Hepatocyte (in vitro differentiated cells): Measurements from ENCODE around the gene FSHB. TPM values are rescaled to one million over a fixed set of nuclear protein-coding genes. Genes with fewer than 3 reads are reported as not detected.

Source experiments
- DNase-seq: peaks from one replicate; pipeline ENCODE4 v3.0.0-alpha.2; 2016; ENCODE audit warnings: low spot score
- H2AFZ ChIP-seq: fragments of 200-600 bp; sonication (generic); 2 replicates; pipeline ENCODE4 v1.6.0; 2016; ENCODE audit warnings: antibody characterized with exemption, mild to moderate bottlenecking
- H3K27ac ChIP-seq: fragments of 200-600 bp; sonication (generic); 2 replicates; pipeline ENCODE4 v1.5.1; 2016; ENCODE audit warnings: mild to moderate bottlenecking
- H3K27me3 ChIP-seq: fragments of 200-600 bp; sonication (generic); 2 replicates; pipeline ENCODE4 v1.6.1; 2016
- H3K36me3 ChIP-seq: fragments of 200-600 bp; sonication (generic); replicated peaks from 2 replicates; pipeline ENCODE4 v1.5.1; 2016; ENCODE audit warnings: low read depth; ENCODE audit not compliant: insufficient read depth
- H3K4me1 ChIP-seq: fragments of 200-600 bp; sonication (generic); 2 replicates; pipeline ENCODE4 v1.5.1; 2016; ENCODE audit warnings: mild to moderate bottlenecking, moderate library complexity; ENCODE audit not compliant: insufficient read depth
- H3K4me2 ChIP-seq: fragments of 200-600 bp; sonication (generic); 2 replicates; pipeline ENCODE4 v1.6.0; 2016
- H3K4me3 ChIP-seq: fragments of 200-600 bp; sonication (generic); 2 replicates; pipeline ENCODE4 v1.5.1; 2016; ENCODE audit warnings: mild to moderate bottlenecking
- H3K79me2 ChIP-seq: fragments of 200-600 bp; sonication (generic); 2 replicates; pipeline ENCODE4 v1.6.0; 2017; ENCODE audit warnings: mild to moderate bottlenecking
- H3K9me2 ChIP-seq: fragments of 200-600 bp; sonication (generic); replicated peaks from 2 replicates; pipeline ENCODE4 v1.6.0; 2017; ENCODE audit warnings: mild to moderate bottlenecking; ENCODE audit not compliant: insufficient read depth
- H3K9me3 ChIP-seq: fragments of 200-600 bp; sonication (generic); 2 replicates; pipeline ENCODE4 v1.5.1; 2016; ENCODE audit warnings: low read depth, mild to moderate bottlenecking
- H4K20me1 ChIP-seq: fragments of 200-600 bp; sonication (generic); 2 replicates; pipeline ENCODE4 v1.6.0; 2016; ENCODE audit warnings: mild to moderate bottlenecking; ENCODE audit not compliant: insufficient read depth, poor library complexity, severe bottlenecking
- EZH2 ChIP-seq: fragments of 200-600 bp; sonication (generic); IDR thresholded peaks from 2 replicates; pipeline ENCODE4 v1.6.1; 2016; ENCODE audit warnings: antibody characterized with exemption, mild to moderate bottlenecking, borderline replicate concordance
- EZH2phosphoT487 ChIP-seq: fragments of 200-600 bp; sonication (generic); IDR thresholded peaks from one replicate; pipeline ENCODE4 v1.6.1; 2018; ENCODE audit warnings: antibody characterized with exemption, mild to moderate bottlenecking, low read depth, moderate library complexity; ENCODE audit not compliant: unreplicated experiment, severe bottlenecking
- WGBS: methylation state at CpG from one replicate; pipeline ENCODE4 v1.1.6; 2016; ENCODE audit warnings: low lambda C conversion rate; ENCODE audit errors: missing lambda C conversion rate; 5-methylcytosine and 5-hydroxymethylcytosine counted together
- polyA plus RNA-seq: library from polyadenylated mRNA; unstranded; fragments of >200 nt; fragmentation: Nextera tagmentation; extraction: Ambion mirVana; gene quantifications from 2 replicates; pipeline ENCODE4 v1.2.1, GENCODE V29; 2016
- total RNA-seq: library from RNA; depleted of rRNA; stranded (reverse); fragments of >200 nt; gene quantifications from 2 replicates; pipeline ENCODE4 v1.2.3, GENCODE V29; 2014
- TF ChIP-seq, protein P1 (sequence below): fragments of 200-600 bp; sonication (generic); IDR thresholded peaks from 2 replicates; pipeline ENCODE4 v1.5.1; 2016; ENCODE audit warnings: antibody characterized with exemption, mild to moderate bottlenecking; ENCODE audit not compliant: poor library complexity

FSHB gene
- not detected in 2 replicates for total RNA-seq
- polyA plus RNA-seq: not detected in 2 replicates

DNA sequence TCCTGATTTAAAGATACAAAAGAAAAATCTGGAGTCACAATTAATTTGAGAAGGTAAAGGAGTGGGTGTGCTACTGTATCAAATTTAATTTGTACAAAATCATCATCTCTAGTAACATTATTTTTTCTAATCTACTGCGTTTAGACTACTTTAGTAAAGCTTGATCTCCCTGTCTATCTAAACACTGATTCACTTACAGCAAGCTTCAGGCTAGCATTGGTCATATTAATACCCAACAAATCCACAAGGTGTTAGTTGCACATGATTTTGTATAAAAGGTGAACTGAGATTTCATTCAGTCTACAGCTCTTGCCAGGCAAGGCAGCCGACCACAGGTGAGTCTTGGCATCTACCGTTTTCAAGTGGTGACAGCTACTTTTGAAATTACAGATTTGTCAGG lies at the start of gene FSHB:
FSHB (plus strand) TSS at position 301 of the 400 bp plus-strand sequence. CDS start 889 bp downstream, outside the sequence.
- Histone ChIP-seq H3K79me2 (no peaks in the 10 kb centered on the region), H3K4me2 (no peak within 1 kb of the TSS), H3K9me2 (no peaks in the 10 kb centered on the region), H4K20me1 (no peaks in the 10 kb centered on the region), H3K9me3 (no peaks in the 10 kb centered on the region), H2AFZ (no peak within 1 kb of the TSS), H3K4me1 (no peaks in the 10 kb centered on the region), H3K27me3 (no peaks in the 10 kb centered on the region), H3K36me3 (no peaks in the 10 kb centered on the region), H3K27ac (no peak within 1 kb of the TSS), H3K4me3 (no peak within 1 kb of the TSS)
- TF ChIP-seq EZH2phosphoT487: no peak
- TF ChIP-seq, protein P1, sequence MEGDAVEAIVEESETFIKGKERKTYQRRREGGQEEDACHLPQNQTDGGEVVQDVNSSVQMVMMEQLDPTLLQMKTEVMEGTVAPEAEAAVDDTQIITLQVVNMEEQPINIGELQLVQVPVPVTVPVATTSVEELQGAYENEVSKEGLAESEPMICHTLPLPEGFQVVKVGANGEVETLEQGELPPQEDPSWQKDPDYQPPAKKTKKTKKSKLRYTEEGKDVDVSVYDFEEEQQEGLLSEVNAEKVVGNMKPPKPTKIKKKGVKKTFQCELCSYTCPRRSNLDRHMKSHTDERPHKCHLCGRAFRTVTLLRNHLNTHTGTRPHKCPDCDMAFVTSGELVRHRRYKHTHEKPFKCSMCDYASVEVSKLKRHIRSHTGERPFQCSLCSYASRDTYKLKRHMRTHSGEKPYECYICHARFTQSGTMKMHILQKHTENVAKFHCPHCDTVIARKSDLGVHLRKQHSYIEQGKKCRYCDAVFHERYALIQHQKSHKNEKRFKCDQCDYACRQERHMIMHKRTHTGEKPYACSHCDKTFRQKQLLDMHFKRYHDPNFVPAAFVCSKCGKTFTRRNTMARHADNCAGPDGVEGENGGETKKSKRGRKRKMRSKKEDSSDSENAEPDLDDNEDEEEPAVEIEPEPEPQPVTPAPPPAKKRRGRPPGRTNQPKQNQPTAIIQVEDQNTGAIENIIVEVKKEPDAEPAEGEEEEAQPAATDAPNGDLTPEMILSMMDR: no peak
- 81% methylated on average over 3 of the region's 3 CpGs for WGBS
- no peak for DNase-seq

DNA sequence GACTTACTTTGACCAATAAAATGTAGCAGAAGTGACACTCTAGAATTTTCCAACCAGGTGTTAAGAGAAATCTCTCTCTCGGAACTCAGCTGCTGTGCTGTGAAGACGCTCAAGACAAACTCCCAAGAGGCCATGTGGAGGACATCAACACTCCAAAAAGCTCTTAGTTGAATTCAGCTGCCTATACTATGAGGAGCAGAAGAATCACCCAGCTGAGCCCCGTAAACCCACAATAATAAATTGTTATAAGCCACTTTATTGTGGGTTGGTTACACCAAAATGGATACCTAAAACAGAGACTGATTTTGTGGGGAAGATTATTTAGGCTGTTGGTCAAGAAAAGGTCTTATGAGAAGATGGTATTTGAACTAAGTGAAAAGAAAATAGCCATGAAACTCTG lies 44.1 kb upstream of the FSHB start:
- WGBS: 80% methylated on average over 3 of the region's 3 CpGs

DNA sequence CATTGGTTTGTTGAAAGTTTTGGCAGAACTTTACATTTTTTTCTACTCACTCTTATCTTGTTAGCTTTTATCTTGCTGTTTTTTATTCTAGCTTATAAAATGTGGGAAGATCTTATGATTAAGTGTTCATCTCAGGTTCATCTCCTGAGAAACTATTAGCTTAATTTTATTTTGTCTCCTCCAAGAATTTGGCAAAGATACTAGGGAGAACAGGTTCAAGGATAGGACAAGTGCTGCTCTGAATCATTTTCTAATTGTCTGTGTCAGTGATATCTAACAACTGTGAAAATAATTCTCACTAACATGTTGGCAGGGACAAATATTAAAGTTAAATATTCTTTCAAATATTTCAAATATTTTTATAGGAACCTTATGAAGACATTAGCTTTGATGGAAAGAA lies 38.2 kb upstream of the FSHB start:
- H3K9me2 ChIP-seq: no peaks in the 10 kb centered on the region
- no peaks in the 10 kb centered on the region for H4K20me1 ChIP-seq
- DNase-seq: no peak
- no peaks in the 10 kb centered on the region for H3K36me3 ChIP-seq
- no peaks in the 10 kb centered on the region for H3K27me3 ChIP-seq
- TF ChIP-seq EZH2 (no peak), EZH2phosphoT487 (no peak)
- TF ChIP-seq, protein P1: no peak
- no peak overlapping the region for H3K4me3 ChIP-seq
- H3K79me2 ChIP-seq: no peaks in the 10 kb centered on the region
- no peak overlapping the region for H3K27ac ChIP-seq
- H3K9me3 ChIP-seq: no peaks in the 10 kb centered on the region
- no peaks in the 10 kb centered on the region for H3K4me1 ChIP-seq
- H2AFZ ChIP-seq: no peak overlapping the region
- no peak overlapping the region for H3K4me2 ChIP-seq

More for the DNA sequence above, 44.1 kb upstream of the FSHB start:
- H3K4me2 ChIP-seq: no peak overlapping the region
- no peaks in the 10 kb centered on the region for H3K27me3 ChIP-seq
- no peak overlapping the region for H3K4me3 ChIP-seq
- H4K20me1 ChIP-seq: no peaks in the 10 kb centered on the region
- no peak for DNase-seq
- no peaks in the 10 kb centered on the region for H3K9me2 ChIP-seq
- no peak overlapping the region for H3K27ac ChIP-seq
- H3K4me1 ChIP-seq: no peaks in the 10 kb centered on the region
- H3K36me3 ChIP-seq: no peaks in the 10 kb centered on the region
- no peak overlapping the region for H2AFZ ChIP-seq
- H3K9me3 ChIP-seq: no peaks in the 10 kb centered on the region
- no peaks in the 10 kb centered on the region for H3K79me2 ChIP-seq
- no peak for TF ChIP-seq EZH2
- TF ChIP-seq, protein P1: no peak
- TF ChIP-seq EZH2phosphoT487: no peak
